GM08714 (cell line): Measurements from ENCODE around the gene DHX38.

Experiments used
- H3K4me3 ChIP-seq: fragments of 200-500 bp; sonication (Bioruptor generic); 2 replicates; pipeline ENCODE4 v1.5.1; 2014; ENCODE audit warnings: mild to moderate bottlenecking, low read length, inconsistent platforms
- ZNF274 ChIP-seq: IDR thresholded peaks from 2 replicates; pipeline ENCODE4 v1.6.1; 2012; ENCODE audit warnings: mild to moderate bottlenecking, low read depth, low read length

Gene DHX38

GRCh38 chr16:72104905-72105304 is 11.3 kb downstream of the DHX38 start:
- TF ChIP-seq ZNF274: no peak
- no peak overlapping the region for H3K4me3 ChIP-seq

GRCh38 chr16:72105978-72106377 is 12.3 kb downstream of the DHX38 start:
- no peak overlapping the region for H3K4me3 ChIP-seq
- no peak for TF ChIP-seq ZNF274

- no peak overlapping the region for H3K4me3 ChIP-seq
- TF ChIP-seq ZNF274: no peak
Observed at GRCh38 chr16:72107371-72107770, 13.7 kb downstream of the DHX38 start.

DNA sequence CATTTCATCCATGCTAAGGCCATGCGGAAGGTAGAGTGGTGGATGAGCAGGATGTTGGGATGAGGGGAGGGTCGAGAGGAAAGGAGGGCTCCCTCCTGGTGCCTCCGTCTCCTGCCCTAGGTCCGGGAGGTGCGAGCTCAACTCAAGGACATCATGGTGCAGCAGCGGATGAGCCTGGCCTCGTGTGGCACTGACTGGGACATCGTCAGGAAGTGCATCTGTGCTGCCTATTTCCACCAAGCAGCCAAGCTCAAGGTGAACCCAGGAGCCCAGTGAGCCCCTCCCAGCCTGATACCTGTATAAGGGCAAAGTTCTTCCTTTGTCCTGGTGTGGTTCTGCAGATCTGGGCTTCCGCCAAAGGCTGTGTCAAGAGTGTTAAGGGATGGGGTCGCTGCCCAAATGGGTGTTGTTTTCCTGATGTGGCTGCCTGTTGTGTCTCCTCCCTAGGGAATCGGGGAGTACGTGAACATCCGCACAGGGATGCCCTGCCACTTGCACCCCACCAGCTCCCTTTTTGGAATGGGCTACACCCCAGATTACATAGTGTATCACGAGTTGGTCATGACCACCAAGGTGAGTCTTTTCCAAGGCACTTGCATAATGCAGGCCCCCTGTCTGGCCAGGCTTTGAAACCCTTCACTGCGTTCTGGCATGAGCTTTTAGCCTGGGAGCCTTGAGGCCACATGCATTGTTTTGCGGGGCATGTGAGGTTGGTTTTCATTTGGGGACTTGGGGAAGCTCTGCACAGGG is 14.9 kb downstream of the DHX38 start:
- TF ChIP-seq ZNF274: no peak
- H3K4me3 ChIP-seq: no peak overlapping the region

DNA sequence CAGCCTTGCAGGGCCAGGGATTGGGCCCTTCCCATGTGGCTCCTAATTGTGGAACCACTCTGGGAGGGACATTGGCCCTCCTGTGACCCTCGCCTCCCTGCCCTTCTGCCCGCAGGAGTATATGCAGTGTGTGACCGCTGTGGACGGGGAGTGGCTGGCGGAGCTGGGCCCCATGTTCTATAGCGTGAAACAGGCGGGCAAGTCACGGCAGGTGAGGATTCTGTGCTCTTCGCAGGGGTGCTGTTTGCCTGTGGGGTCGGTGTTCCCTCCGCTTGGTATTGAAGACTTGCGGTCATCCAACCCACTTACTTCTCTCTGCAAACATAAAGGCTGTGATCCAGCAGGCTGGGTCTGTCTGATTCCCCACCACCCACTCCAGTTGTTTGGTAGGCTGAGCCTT is 15.7 kb downstream of the DHX38 start:
- TF ChIP-seq ZNF274: no peak
- H3K4me3 ChIP-seq: no peak overlapping the region

GRCh38 chr16:72109966-72110530 is 16.4 kb downstream of the DHX38 start:
- TF ChIP-seq ZNF274: no peak
- no peak overlapping the region for H3K4me3 ChIP-seq

DNA sequence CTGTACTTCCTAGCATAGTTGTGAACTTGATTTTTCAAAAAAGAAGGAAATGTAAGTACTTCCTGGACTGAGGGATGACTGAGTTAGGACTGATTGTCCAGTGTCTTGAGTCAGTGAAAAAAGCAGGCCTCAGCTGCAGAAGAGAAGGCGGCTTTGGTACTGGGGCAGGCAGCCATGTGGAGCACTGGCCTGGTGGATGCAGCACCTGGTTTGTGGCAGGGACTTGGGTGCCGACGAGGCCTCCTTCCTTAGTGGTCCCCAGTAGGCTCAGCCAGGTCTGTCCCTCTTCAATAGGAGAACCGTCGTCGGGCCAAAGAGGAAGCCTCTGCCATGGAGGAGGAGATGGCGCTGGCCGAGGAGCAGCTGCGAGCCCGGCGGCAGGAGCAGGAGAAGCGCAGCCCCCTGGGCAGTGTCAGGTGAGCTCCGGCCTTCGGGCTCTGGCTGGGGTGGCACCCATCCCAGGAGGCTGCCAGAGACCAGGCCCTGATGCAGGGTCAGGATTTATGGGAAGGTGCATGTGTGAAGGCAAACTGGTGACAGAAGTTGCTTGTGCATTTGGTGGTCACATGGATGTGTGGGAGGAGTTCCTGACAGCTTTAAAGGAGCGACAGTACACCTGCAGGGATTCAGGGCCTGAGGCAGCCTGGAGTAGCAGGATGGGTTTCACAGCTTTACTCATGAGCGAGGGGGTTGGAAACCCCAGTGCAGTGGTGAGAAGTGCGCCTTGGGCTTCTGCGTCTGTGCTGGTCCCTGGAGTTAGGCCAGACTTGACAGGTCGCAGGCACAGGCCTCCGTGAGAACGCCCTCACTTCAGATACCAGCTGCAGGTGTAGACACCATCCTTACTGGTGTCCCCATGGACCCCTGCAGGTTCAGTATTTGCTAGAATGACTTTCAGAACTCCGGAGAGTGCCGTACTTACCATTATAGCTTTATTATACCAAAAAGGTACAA is 17.3 kb downstream of the DHX38 start:
- TF ChIP-seq ZNF274: no peak
- H3K4me3 ChIP-seq: no peak overlapping the region

- no peak for TF ChIP-seq ZNF274
- no peak overlapping the region for H3K4me3 ChIP-seq
Observed at GRCh38 chr16:72111657-72112451, 18.2 kb downstream of the DHX38 start.

GRCh38 chr16:72112452-72112792 is 18.8 kb downstream of the DHX38 start:
- no peak overlapping the region for H3K4me3 ChIP-seq
- TF ChIP-seq ZNF274: no peak

GRCh38 chr16:72112906-72113615 is 19.4 kb downstream of the DHX38 start:
- no peak overlapping the region for H3K4me3 ChIP-seq
- no peak for TF ChIP-seq ZNF274

DNA sequence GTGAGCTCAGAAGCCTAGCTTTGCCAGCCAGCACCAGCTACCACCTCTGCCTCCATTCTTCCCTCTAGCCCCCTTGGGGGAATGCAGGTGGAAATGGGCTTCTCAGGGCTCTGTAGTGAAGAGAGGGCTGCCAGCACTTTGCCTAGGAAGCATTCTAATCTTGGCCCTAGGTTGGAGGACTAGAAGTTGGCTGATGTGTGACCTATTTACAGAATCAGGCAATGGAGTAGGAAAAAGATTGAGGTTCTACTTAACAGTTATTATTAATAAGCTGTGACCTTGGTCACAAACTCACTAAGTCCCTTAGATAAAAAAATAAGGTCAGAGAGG is 19.9 kb downstream of the DHX38 start:
- H3K4me3 ChIP-seq: no peak overlapping the region
- no peak for TF ChIP-seq ZNF274

- TF ChIP-seq ZNF274: no peak
- H3K4me3 ChIP-seq: no peak overlapping the region
Observed at GRCh38 chr16:72120026-72120425, 26.4 kb downstream of the DHX38 start.

DNA sequence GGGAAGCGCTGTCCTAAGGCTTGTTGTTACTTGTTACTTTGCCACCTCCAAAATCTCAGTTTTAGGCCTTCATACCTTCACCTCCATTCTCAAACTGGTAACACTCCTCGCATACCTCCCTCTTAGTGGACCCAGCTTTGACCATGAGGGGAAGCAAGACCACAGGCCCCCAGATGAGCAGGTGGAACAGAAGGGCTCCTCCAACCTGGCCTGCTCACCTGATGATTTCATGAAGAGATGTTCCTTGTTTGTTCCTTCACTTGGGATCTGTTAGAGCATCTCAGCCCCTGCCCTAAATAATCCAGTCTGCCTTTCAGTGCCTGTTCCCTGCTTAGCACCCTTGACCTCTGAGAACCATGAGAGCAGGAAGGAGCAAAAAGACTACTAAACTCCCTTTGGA is 28.7 kb downstream of the DHX38 start:
- TF ChIP-seq ZNF274: no peak
- H3K4me3 ChIP-seq: no peak overlapping the region

- no peak overlapping the region for H3K4me3 ChIP-seq
- no peak for TF ChIP-seq ZNF274
Observed at GRCh38 chr16:72122916-72123315, 29.3 kb downstream of the DHX38 start.
